ENCODE data around the gene GPR173.

GPR173 gene
- 0 reads per million in 2 donors for total RNA-seq

GRCh38 chrX:53048169-53049126, at the start of gene GPR173:
TSS of gene GPR173 (plus strand) at chrX:53048789. CDS start at chrX:53076622, 27,833 bp downstream.
- DNase-seq = no peak

GRCh38 chrX:53000447-53001135, 48.0 kb upstream of the GPR173 start:
- DNase-seq = no peak

- DNase-seq = no peak
These were observed 46.6 kb upstream of the GPR173 start for GRCh38 chrX:53001958-53002357.

- no peak for DNase-seq
These were observed 45.5 kb upstream of the GPR173 start for GRCh38 chrX:53003111-53003510.

GRCh38 chrX:53004038-53004437, 44.6 kb upstream of the GPR173 start:
- DNase-seq = no peak

- DNase-seq = no peak
These were observed 43.8 kb upstream of the GPR173 start for GRCh38 chrX:53004811-53005210.

GRCh38 chrX:53005327-53005726, 43.3 kb upstream of the GPR173 start:
- DNase-seq = no peak

GRCh38 chrX:53009032-53009431, 39.6 kb upstream of the GPR173 start:
- DNase-seq = no peak

- no peak for DNase-seq
These were observed 35.3 kb upstream of the GPR173 start for GRCh38 chrX:53013291-53013690.

GRCh38 chrX:53018627-53019026, 30.0 kb upstream of the GPR173 start:
- DNase-seq = no peak

- no peak for DNase-seq
These were observed 26.2 kb upstream of the GPR173 start for GRCh38 chrX:53022381-53022780.

- DNase-seq = no peak
These were observed 19.9 kb upstream of the GPR173 start for GRCh38 chrX:53028678-53029077.

- DNase-seq = no peak
These were observed 17.2 kb upstream of the GPR173 start for GRCh38 chrX:53031380-53031779.

GRCh38 chrX:53036149-53036548, 12.4 kb upstream of the GPR173 start:
- no peak for DNase-seq

- no peak for DNase-seq
These were observed 9.4 kb upstream of the GPR173 start for GRCh38 chrX:53039236-53039635.

GRCh38 chrX:53044995-53045394, 3.6 kb upstream of the GPR173 start:
- no peak for DNase-seq

- DNase-seq = no peak
These were observed 1.4 kb upstream of the GPR173 start for GRCh38 chrX:53047228-53047627.

- DNase-seq = no peak
These were observed 533 bp downstream of the GPR173 start for GRCh38 chrX:53049127-53049517.

- no peak for DNase-seq
These were observed 2.3 kb downstream of the GPR173 start for GRCh38 chrX:53050841-53051240.

GRCh38 chrX:53055244-53055849, 6.8 kb downstream of the GPR173 start:
- no peak for DNase-seq

- no peak for DNase-seq
These were observed 7.7 kb downstream of the GPR173 start for GRCh38 chrX:53056292-53056691.

- DNase-seq = no peak
These were observed 16.5 kb downstream of the GPR173 start for GRCh38 chrX:53065104-53065503.

GRCh38 chrX:53071064-53071463, 22.5 kb downstream of the GPR173 start:
- no peak for DNase-seq

Data from T-helper 9 cell (primary cell).